Colonic mucosa (tissue), 4 donors: ENCODE measurements around the gene SLC8A1. TPM values are rescaled to one million over a fixed set of nuclear protein-coding genes. Genes with fewer than 3 reads are reported as not detected.

Experiments used
- DNase-seq: peaks from one replicate; pipeline ENCODE4 v3.0.0-alpha.2; 2020
- H3K27ac ChIP-seq: fragments of 200-600 bp; one replicate; pipeline ENCODE4 v1.8.0; 2021
- H3K27me3 ChIP-seq: fragments of 200-600 bp; one replicate; pipeline ENCODE4 v1.8.0; 2021
- H3K36me3 ChIP-seq: fragments of 200-600 bp; one replicate; pipeline ENCODE4 v1.8.0; 2021
- H3K4me1 ChIP-seq: fragments of 200-600 bp; one replicate; pipeline ENCODE4 v1.8.0; 2021; ENCODE audit warnings: mild to moderate bottlenecking
- H3K4me3 ChIP-seq: fragments of 200-600 bp; one replicate; pipeline ENCODE4 v1.8.0; 2021
- H3K9ac ChIP-seq, 2 donors: one replicate each; pipeline ENCODE4 v1.7.0; 2013; ENCODE audit warnings: control low read depth in 2 of 2, low read depth in 2 of 2, low read length in 2 of 2
- H3K9me3 ChIP-seq: fragments of 200-600 bp; one replicate; pipeline ENCODE4 v1.8.0; 2021
- CTCF ChIP-seq: fragments of 200-600 bp; IDR thresholded peaks from one replicate; pipeline ENCODE4 v1.8.0; 2022; ENCODE audit warnings: antibody characterized with exemption, mild to moderate bottlenecking
- intact Hi-C: fragments of 100-400 bp; cut with DNase I; formaldehyde crosslinking; loops from one replicate; pipeline ENCODE4 v1.14.1; 2022
- total RNA-seq, 2 donors: library from RNA; stranded (reverse); fragmentation: NEBNext Ultra II Directional in 1 of 2; extraction: Animal tissue kit (Norgen Biotek cat#: 25700) in 1 of 2; gene quantifications; one replicate each; pipeline ENCODE4 v1.2.1, GENCODE V29; 2021
- donor health status: healthy.
- donor health status: DM: no; HTN: no; CAD: no.
- donor health status: DM: no; HTN: no; CAD: no.

The SLC8A1 gene
- total RNA-seq, 2 donors from 2014 or later, result 4.1 to 25.5 TPM

GRCh38 chr2:40240070-40240469, 211.8 kb downstream of the SLC8A1 start:
- TF ChIP-seq CTCF, result no peak
- no peaks in the 10 kb centered on the region for H3K36me3 ChIP-seq
- intact Hi-C loops, result no loop called here
- H3K27me3 ChIP-seq, result no peaks in the 10 kb centered on the region
- DNase-seq, result peak; percentile 67
- no peak overlapping the region for H3K4me3 ChIP-seq
- H3K27ac ChIP-seq, result no peak overlapping the region
- no peaks in the 10 kb centered on the region for H3K9me3 ChIP-seq
- H3K9ac ChIP-seq, result no peak overlapping the region
- H3K4me1 ChIP-seq, result no peaks in the 10 kb centered on the region

- Histone ChIP-seq H3K9me3 (no peaks in the 10 kb centered on the region), H3K27me3 (no peaks in the 10 kb centered on the region), H3K9ac (no peak overlapping the region), H3K36me3 (no peaks in the 10 kb centered on the region), H3K4me1 (no peaks in the 10 kb centered on the region), H3K27ac (no peak overlapping the region), H3K4me3 (no peak overlapping the region)
- intact Hi-C loops, result no loop called here
- no peak for DNase-seq
- TF ChIP-seq CTCF, result no peak
Measured at GRCh38 chr2:40230707-40231432, 221.0 kb downstream of the SLC8A1 start.

DNA sequence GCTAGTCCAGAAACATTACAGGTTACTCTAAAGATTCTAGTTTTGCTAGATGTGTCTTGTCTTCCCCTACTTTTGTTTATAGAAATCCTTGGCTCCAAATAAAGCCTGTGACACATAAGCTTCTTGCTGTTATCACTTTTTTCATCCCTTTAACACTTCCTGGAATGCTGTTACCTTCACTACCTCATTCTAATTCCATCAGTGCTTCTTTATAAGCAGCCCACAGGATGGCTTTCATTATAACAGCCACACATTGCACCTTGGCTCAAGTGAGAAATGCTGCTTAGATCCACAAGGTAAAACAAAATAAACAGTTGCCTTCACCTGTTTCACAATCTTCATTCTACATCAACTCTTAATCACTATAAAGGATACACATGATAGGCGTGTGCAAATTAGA, 221.7 kb downstream of the SLC8A1 start:
- Histone ChIP-seq H3K9me3 (no peaks in the 10 kb centered on the region), H3K4me3 (no peak overlapping the region), H3K27ac (no peak overlapping the region), H3K9ac (no peak overlapping the region), H3K4me1 (no peaks in the 10 kb centered on the region), H3K27me3 (no peaks in the 10 kb centered on the region), H3K36me3 (no peaks in the 10 kb centered on the region)
- intact Hi-C loops, result no loop called here
- no peak for TF ChIP-seq CTCF
- no peak for DNase-seq

GRCh38 chr2:40228310-40228709, 223.6 kb downstream of the SLC8A1 start:
- intact Hi-C loops, result no loop called here

GRCh38 chr2:40227210-40227609, 224.7 kb downstream of the SLC8A1 start:
- H3K27me3 ChIP-seq, result no peaks in the 10 kb centered on the region
- no peak overlapping the region for H3K9ac ChIP-seq
- H3K9me3 ChIP-seq, result no peaks in the 10 kb centered on the region
- no peak overlapping the region for H3K27ac ChIP-seq
- no peaks in the 10 kb centered on the region for H3K36me3 ChIP-seq
- no peak for DNase-seq
- no peak overlapping the region for H3K4me3 ChIP-seq
- intact Hi-C loops, result no loop called here
- no peak for TF ChIP-seq CTCF
- no peaks in the 10 kb centered on the region for H3K4me1 ChIP-seq

More at GRCh38 chr2:40228310-40228709, 223.6 kb downstream of the SLC8A1 start:
- TF ChIP-seq CTCF, result no peak
- no peak for DNase-seq
- no peak overlapping the region for H3K4me3 ChIP-seq
- no peaks in the 10 kb centered on the region for H3K4me1 ChIP-seq
- no peaks in the 10 kb centered on the region for H3K27me3 ChIP-seq
- H3K36me3 ChIP-seq, result no peaks in the 10 kb centered on the region
- no peaks in the 10 kb centered on the region for H3K9me3 ChIP-seq
- no peak overlapping the region for H3K27ac ChIP-seq
- no peak overlapping the region for H3K9ac ChIP-seq
